WTC11 (cell line): ENCODE results near the gene PET100.

Experiments used
- RELA ChIP-seq: sonication (generic); formaldehyde crosslinking; IDR thresholded peaks from 2 replicates; pipeline ENCODE4 v1.8.1; 2022; ENCODE audit warnings: missing genetic modification reagents, mild to moderate bottlenecking, borderline replicate concordance
- ZNF671 ChIP-seq: fragments of 250-450 bp; sonication (Bioruptor Pico); IDR thresholded peaks from 2 replicates; pipeline ENCODE4 v1.8.0; 2021; ENCODE audit warnings: mild to moderate bottlenecking

GRCh38 chr19:7610491-7611240 lies 18.9 kb upstream of the PET100 start:
- no peak for TF ChIP-seq RELA (CRISPR knock-in tag)
- TF ChIP-seq ZNF671 (CRISPR knock-in tag) = no peak
